NCI-H526 treated with DMSO at 0.1 percent for 48 hours (cell line): Measurements from ENCODE around the gene UBR3.
"Not testable (repeated sequence)": the region's sequence is repeated elsewhere in the genome, so short reads cannot be mapped to it uniquely, and the experiment has no call there.

Experiments used
- DNase-seq: peaks from one replicate; lab custom pipeline; 2025; lab: John Stamatoyannopoulos, UW

The UBR3 gene

GRCh38 chr2:169822785-169823392, 4.4 kb upstream of the UBR3 start:
- DNase-seq, result no peak

- peak; percentile 69 for DNase-seq
Measured at GRCh38 chr2:169823996-169824372, 3.3 kb upstream of the UBR3 start.

- peak; percentile 82 for DNase-seq
Measured at GRCh38 chr2:169824373-169825333, 2.6 kb upstream of the UBR3 start, which contains the start of gene METTL5. Gene METTL5, minus strand, starts transcription at chr2:169824905. Its CDS starts 308 bp downstream, at chr2:169824597.

GRCh38 chr2:169828141-169828811, 1.0 kb downstream of the UBR3 start:
- peak; percentile 34 for DNase-seq

GRCh38 chr2:169834401-169834800, 7.1 kb downstream of the UBR3 start:
- no peak for DNase-seq

GRCh38 chr2:169838743-169839489, 11.7 kb downstream of the UBR3 start:
- DNase-seq, result no peak

GRCh38 chr2:169839954-169840746, 12.9 kb downstream of the UBR3 start:
- DNase-seq, result no peak

GRCh38 chr2:169840747-169841142, 13.5 kb downstream of the UBR3 start:
- no peak for DNase-seq

- not testable (repeated sequence) for DNase-seq
Measured at GRCh38 chr2:169841625-169842024, 14.4 kb downstream of the UBR3 start.

- no peak for DNase-seq
Measured at GRCh38 chr2:169845016-169845415, 17.8 kb downstream of the UBR3 start.

- not testable (repeated sequence) for DNase-seq
Measured at GRCh38 chr2:169848959-169849693, 21.9 kb downstream of the UBR3 start.

GRCh38 chr2:169849710-169850109, 22.5 kb downstream of the UBR3 start:
- no peak for DNase-seq

GRCh38 chr2:169853041-169853668, 25.9 kb downstream of the UBR3 start:
- DNase-seq, result no peak

GRCh38 chr2:169855281-169856258, 28.3 kb downstream of the UBR3 start:
- not testable (repeated sequence) for DNase-seq

GRCh38 chr2:169859423-169859822, 32.2 kb downstream of the UBR3 start:
- DNase-seq, result no peak

- DNase-seq, result no peak
Measured at GRCh38 chr2:169860149-169860548, 32.9 kb downstream of the UBR3 start.

- no peak for DNase-seq
Measured at GRCh38 chr2:169862816-169863215, 35.6 kb downstream of the UBR3 start.

- DNase-seq, result no peak
Measured at GRCh38 chr2:169865492-169865891, 38.2 kb downstream of the UBR3 start.

- DNase-seq, result not testable (repeated sequence)
Measured at GRCh38 chr2:169866230-169866629, 39.0 kb downstream of the UBR3 start.
